H9 (cell line): ENCODE results near the gene TRAF3IP1. TPM values are rescaled to one million over a fixed set of nuclear protein-coding genes. Genes with fewer than 3 reads are reported as not detected.

Experiments used
- DNase-seq: peaks from one replicate; pipeline ENCODE4 v3.0.0-alpha.2; 2017
- H2AFZ ChIP-seq: one replicate; pipeline ENCODE4 v1.6.1; 2013; ENCODE audit warnings: mild to moderate bottlenecking, low read length, control low read depth, moderate library complexity
- H2AK5ac ChIP-seq: 2 replicates; pipeline ENCODE4 v1.6.1; 2013; ENCODE audit warnings: low read length, control low read depth, mixed read lengths; ENCODE audit not compliant: insufficient read length
- H2BK120ac ChIP-seq: one replicate; pipeline ENCODE4 v1.6.1; 2013; ENCODE audit warnings: low read depth, mild to moderate bottlenecking, low read length, control low read depth, inconsistent platforms; ENCODE audit not compliant: poor library complexity, severe bottlenecking
- H2BK12ac ChIP-seq: 2 replicates; pipeline ENCODE4 v1.6.1; 2013; ENCODE audit warnings: low read length, control low read depth, mixed read lengths, low read depth; ENCODE audit not compliant: insufficient read length
- H2BK15ac ChIP-seq: 2 replicates; pipeline ENCODE4 v1.6.1; 2013; ENCODE audit warnings: low read depth, low read length, control low read depth
- H2BK20ac ChIP-seq: one replicate; pipeline ENCODE4 v1.6.1; 2013; ENCODE audit warnings: low read depth, mild to moderate bottlenecking, low read length, control low read depth, inconsistent platforms; ENCODE audit not compliant: poor library complexity, severe bottlenecking
- H2BK5ac ChIP-seq: 2 replicates; pipeline ENCODE4 v1.6.1; 2013; ENCODE audit warnings: low read length, control low read depth, mixed read lengths; ENCODE audit not compliant: insufficient read length
- H3K14ac ChIP-seq: 2 replicates; pipeline ENCODE4 v1.6.1; 2013; ENCODE audit warnings: low read length, control low read depth; ENCODE audit not compliant: insufficient read depth
- H3K18ac ChIP-seq: 2 replicates; pipeline ENCODE4 v1.6.1; 2013; ENCODE audit warnings: low read depth, mild to moderate bottlenecking, mixed read lengths, low read length, control low read depth; ENCODE audit not compliant: insufficient read length
- H3K23ac ChIP-seq: 2 replicates; pipeline ENCODE4 v1.6.1; 2013; ENCODE audit warnings: low read length, control low read depth, mixed read lengths, low read depth; ENCODE audit not compliant: insufficient read length
- H3K23me2 ChIP-seq: 2 replicates; pipeline ENCODE4 v1.6.1; 2013; ENCODE audit warnings: low read depth, mild to moderate bottlenecking, mixed read lengths, low read length, control low read depth; ENCODE audit not compliant: insufficient read length, poor library complexity, severe bottlenecking
- H3K27ac ChIP-seq: 2 replicates; pipeline ENCODE4 v1.5.1; 2013; ENCODE audit warnings: low read length, control low read depth, mixed read lengths, low read depth; ENCODE audit not compliant: insufficient read length
- H3K27me3 ChIP-seq: 2 replicates; pipeline ENCODE4 v1.6.1; 2013; ENCODE audit warnings: low read length, control low read depth, inconsistent platforms; ENCODE audit not compliant: insufficient read depth
- H3K4ac ChIP-seq: 2 replicates; pipeline ENCODE4 v1.6.1; 2013; ENCODE audit warnings: low read depth, mild to moderate bottlenecking, control low read depth, inconsistent platforms, low read length, moderate library complexity
- H3K4me1 ChIP-seq: 2 replicates; pipeline ENCODE4 v1.6.1; 2013; ENCODE audit warnings: low read length, control low read depth, inconsistent platforms; ENCODE audit not compliant: insufficient read depth
- H3K4me2 ChIP-seq: 2 replicates; pipeline ENCODE4 v1.6.1; 2013; ENCODE audit warnings: low read length, control low read depth, mixed read lengths; ENCODE audit not compliant: insufficient read length, insufficient read depth
- H3K56ac ChIP-seq: 2 replicates; pipeline ENCODE4 v1.6.1; 2013; ENCODE audit warnings: low read depth, mild to moderate bottlenecking, mixed read lengths, low read length, control low read depth; ENCODE audit not compliant: insufficient read length
- H3K79me1 ChIP-seq: 2 replicates; pipeline ENCODE4 v1.6.1; 2013; ENCODE audit warnings: low read depth, mild to moderate bottlenecking, moderate library complexity, low read length, control low read depth, inconsistent platforms; ENCODE audit not compliant: insufficient read depth, poor library complexity, severe bottlenecking
- H3K79me2 ChIP-seq: 2 replicates; pipeline ENCODE4 v1.6.1; 2013; ENCODE audit warnings: low read length, control low read depth, inconsistent platforms; ENCODE audit not compliant: insufficient read depth
- H3K9ac ChIP-seq: 2 replicates; pipeline ENCODE4 v1.6.1; 2013; ENCODE audit warnings: low read length, control low read depth, mixed read lengths; ENCODE audit not compliant: insufficient read length; ENCODE audit errors: extremely low read depth
- H3K9me3 ChIP-seq: one replicate; pipeline ENCODE4 v1.6.1; 2013; ENCODE audit warnings: low read depth, low read length, inconsistent platforms; ENCODE audit not compliant: control insufficient read depth
- H3T11ph ChIP-seq: one replicate; pipeline ENCODE4 v1.6.1; 2013; ENCODE audit warnings: mild to moderate bottlenecking, low read length, control low read depth, inconsistent platforms
- H4K20me1 ChIP-seq: one replicate; pipeline ENCODE4 v1.6.1; 2013; ENCODE audit not compliant: control insufficient read depth, insufficient read length, insufficient read depth
- H4K5ac ChIP-seq: 2 replicates; pipeline ENCODE4 v1.6.1; 2013; ENCODE audit warnings: low read depth, mild to moderate bottlenecking, mixed read lengths, low read length, control low read depth; ENCODE audit not compliant: insufficient read length
- H4K8ac ChIP-seq: replicated peaks from 2 replicates; pipeline ENCODE4 v1.6.1; 2013; ENCODE audit warnings: low read length, control low read depth, mixed read lengths, low read depth; ENCODE audit not compliant: insufficient read length
- H4K91ac ChIP-seq: 2 replicates; pipeline ENCODE4 v1.6.1; 2013; ENCODE audit warnings: low read depth, mild to moderate bottlenecking, moderate library complexity, mixed read lengths, low read length, control low read depth; ENCODE audit not compliant: insufficient read length
- H3K27ac Mint-ChIP-seq, 3 experiments: 2 replicates in 2 of 3; 3 replicates in 1 of 3; pipeline ENCODE4 v1.8.0; 2020 to 2021; ENCODE audit warnings: mixed read lengths in 3 of 3, mild to moderate bottlenecking in 1 of 3, moderate library complexity in 1 of 3
- H3K27me3 Mint-ChIP-seq: 2 replicates; pipeline ENCODE4 v1.8.0; 2021; ENCODE audit warnings: low read depth, mild to moderate bottlenecking, moderate library complexity, mixed read lengths
- H3K36me3 Mint-ChIP-seq, 3 experiments: 2 replicates in 2 of 3; 3 replicates in 1 of 3; pipeline ENCODE4 v1.8.0; 2020 to 2021; ENCODE audit warnings: low read depth in 3 of 3, mixed read lengths in 3 of 3; ENCODE audit not compliant: insufficient read depth in 1 of 3
- H3K4me1 Mint-ChIP-seq, 2 experiments: 2 replicates each; pipeline ENCODE4 v1.8.0; 2020; ENCODE audit warnings: mixed read lengths in 2 of 2
- H3K4me3 Mint-ChIP-seq, 2 experiments: 2 replicates in 1 of 2; 3 replicates in 1 of 2; pipeline ENCODE4 v1.8.0; 2020 to 2021; ENCODE audit warnings: mild to moderate bottlenecking in 2 of 2, mixed read lengths in 2 of 2, moderate library complexity in 1 of 2
- H3K9me3 Mint-ChIP-seq, 2 experiments: 2 replicates in 1 of 2; 3 replicates in 1 of 2; pipeline ENCODE4 v1.8.0; 2020; ENCODE audit warnings: mild to moderate bottlenecking in 2 of 2, mixed read lengths in 2 of 2, moderate library complexity in 1 of 2
- CTCF ChIP-seq: fragments of 200-600 bp; sonication (generic); conservative IDR thresholded peaks from 3 replicates; pipeline ENCODE4 v1.8.0; 2021; ENCODE audit warnings: antibody characterized with exemption, mild to moderate bottlenecking
- WGBS: extraction: QIAGEN DNeasy Blood & Tissue Kit; methylation state at CpG from one replicate; pipeline ENCODE4 v1.1.7; 2013; ENCODE audit warnings: missing lambda C conversion rate, low lambda C conversion rate, mixed read lengths; ENCODE audit not compliant: insufficient read length; ENCODE audit errors: extremely low coverage; 5-methylcytosine and 5-hydroxymethylcytosine counted together
- total RNA-seq: library from RNA; stranded (reverse); gene quantifications from 2 replicates; pipeline ENCODE4 v1.2.1, GENCODE V29; 2021

Gene TRAF3IP1
- total RNA-seq, 1 experiment from 2014 or later: 16.4 TPM

- H3K23ac ChIP-seq: no peak overlapping the region
- H3K4me2 ChIP-seq: no peak overlapping the region
- no peak overlapping the region for H3K18ac ChIP-seq
- H3K79me2 ChIP-seq: no peaks in the 10 kb centered on the region
- Mint-ChIP-seq H3K27ac (no peak overlapping the region), H3K36me3 (peaks cover 8 to 21% (median 10%) of the 10 kb centered on the region in 3 experiments), H3K27me3 (no peaks in the 10 kb centered on the region; the same call in 1 of the 2 replicates), H3K4me3 (no peak overlapping the region), H3K4me1 (peaks cover 5 to 15% of the 10 kb centered on the region in 2 experiments), H3K9me3 (peaks cover 14 to 18% of the 10 kb centered on the region in 2 experiments)
- no peak overlapping the region for H2BK15ac ChIP-seq
- no peaks in the 10 kb centered on the region for H3K27me3 ChIP-seq
- no peak for TF ChIP-seq CTCF
- no peak for DNase-seq
- no peak overlapping the region for H4K5ac ChIP-seq
- no CpG with 5 or more reads among the region's 2 CpGs for WGBS
- H3K14ac ChIP-seq: no peak overlapping the region
- no peak overlapping the region for H2AK5ac ChIP-seq
- no peaks in the 10 kb centered on the region for H3K9me3 ChIP-seq
- H2AFZ ChIP-seq: no peak overlapping the region
- no peak overlapping the region for H3K9ac ChIP-seq
- no peaks in the 10 kb centered on the region for H3K23me2 ChIP-seq
- no peak overlapping the region for H4K8ac ChIP-seq
- H4K91ac ChIP-seq: no peak overlapping the region
- H3K56ac ChIP-seq: no peak overlapping the region
- no peak overlapping the region for H2BK12ac ChIP-seq
- H4K20me1 ChIP-seq: no peaks in the 10 kb centered on the region
- no peak overlapping the region for H2BK5ac ChIP-seq
- no peak overlapping the region for H3K4ac ChIP-seq
- H3K4me1 ChIP-seq: no peaks in the 10 kb centered on the region
- H3K27ac ChIP-seq: no peak overlapping the region
- H2BK20ac ChIP-seq: no peak overlapping the region
- H3K79me1 ChIP-seq: no peaks in the 10 kb centered on the region
- H2BK120ac ChIP-seq: no peak overlapping the region
- H3T11ph ChIP-seq: no peak overlapping the region
Measured at GRCh38 chr2:238413368-238413767, 93.0 kb downstream of the TRAF3IP1 start.
